ENCODE results near the gene SLC66A1.
A peak's percentile ranks its signal among the peaks of the same experiment; 100 is the strongest.

SLC66A1 gene

DNA sequence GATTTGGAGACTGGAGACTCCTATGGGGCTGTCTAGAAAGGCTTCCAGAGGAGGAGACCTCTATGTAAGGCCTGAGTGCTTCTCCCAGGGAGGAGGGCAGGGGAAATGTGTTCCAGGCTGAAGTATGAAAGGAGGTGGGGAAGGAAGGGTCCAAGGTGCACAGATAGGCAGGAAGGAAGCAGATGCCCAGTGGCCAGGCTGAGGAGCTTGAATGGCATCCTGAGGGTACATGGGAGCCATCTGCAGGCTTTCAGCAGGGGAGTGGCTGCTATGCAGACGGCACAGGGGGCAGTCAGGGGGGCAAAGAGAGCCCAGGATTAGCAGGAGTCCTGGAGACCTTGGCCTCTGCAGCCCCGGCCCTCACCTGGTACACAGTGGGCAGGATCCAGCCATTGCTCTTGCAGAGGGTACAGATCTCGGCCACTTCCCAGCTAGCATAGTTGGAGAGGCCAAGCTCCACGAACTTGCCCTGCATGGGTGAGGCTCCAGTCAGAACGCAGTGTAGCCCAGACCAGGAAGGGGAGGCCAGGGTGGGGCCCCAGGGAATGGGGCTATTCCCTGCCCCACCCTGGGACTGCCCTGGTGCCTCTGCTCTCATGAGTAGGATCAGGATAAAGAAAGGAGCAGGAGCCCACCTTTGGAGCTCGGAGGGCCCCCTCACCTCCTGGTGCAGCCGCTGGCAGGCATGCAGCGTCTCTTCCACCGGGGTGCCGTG is 4.2 kb upstream of the SLC66A1 start:
- Histone ChIP-seq H3K9me3 (ENCODE audit: control insufficient read depth in 1 of 2, low read length in 2 of 2) (no peaks in the 10 kb centered on the region), H3K36me3 (ENCODE audit: control insufficient read depth in 1 of 2, insufficient read depth in 2 of 2, low read length in 2 of 2) (peaks cover 40 to 55% of the 10 kb centered on the region in 2 donors), H3K4me3 (ENCODE audit: low read depth in 1 of 2, low read length in 2 of 2) (no peak overlapping the region), H3K27me3 (ENCODE audit: low read depth, low read length) (no peaks in the 10 kb centered on the region), H3K27ac (ENCODE audit: low read length) (no peak overlapping the region), H3K4me1 (ENCODE audit: control insufficient read depth in 1 of 2, insufficient read depth in 2 of 2, low read length in 2 of 2) (peaks cover 7 to 16% of the 10 kb centered on the region in 2 donors)

GRCh38 chr1:19308509-19308907 is 3.6 kb upstream of the SLC66A1 start:
- Histone ChIP-seq H3K27ac (ENCODE audit: low read length) (no peak overlapping the region), H3K9me3 (ENCODE audit: control insufficient read depth in 1 of 2, low read length in 2 of 2) (no peaks in the 10 kb centered on the region), H3K27me3 (ENCODE audit: low read depth, low read length) (no peaks in the 10 kb centered on the region), H3K4me3 (ENCODE audit: low read depth in 1 of 2, low read length in 2 of 2) (no peak overlapping the region), H3K36me3 (ENCODE audit: control insufficient read depth in 1 of 2, insufficient read depth in 2 of 2, low read length in 2 of 2) (peaks cover 36 to 50% of the 10 kb centered on the region in 2 donors), H3K4me1 (ENCODE audit: control insufficient read depth in 1 of 2, insufficient read depth in 2 of 2, low read length in 2 of 2) (peaks cover 10 to 22% of the 10 kb centered on the region in 2 donors)

GRCh38 chr1:19309123-19309813 is 2.9 kb upstream of the SLC66A1 start:
- H3K36me3 ChIP-seq (ENCODE audit: control insufficient read depth in 1 of 2, insufficient read depth in 2 of 2, low read length in 2 of 2) = peaks cover 30 to 42% of the 10 kb centered on the region in 2 donors
- H3K4me3 ChIP-seq (ENCODE audit: low read depth in 1 of 2, low read length in 2 of 2) = no peak overlapping the region
- no peak overlapping the region for H3K27ac ChIP-seq (ENCODE audit: low read length)

GRCh38 chr1:19310061-19310460 is 2.1 kb upstream of the SLC66A1 start:
- no peak overlapping the region for H3K4me3 ChIP-seq (ENCODE audit: low read depth in 1 of 2, low read length in 2 of 2)
- H3K36me3 ChIP-seq (ENCODE audit: control insufficient read depth in 1 of 2, insufficient read depth in 2 of 2, low read length in 2 of 2) = peaks cover 29 to 34% of the 10 kb centered on the region in 2 donors
- no peaks in the 10 kb centered on the region for H3K9me3 ChIP-seq (ENCODE audit: control insufficient read depth in 1 of 2, low read length in 2 of 2)
- H3K27ac ChIP-seq (ENCODE audit: low read length) = no peak overlapping the region
- no peaks in the 10 kb centered on the region for H3K27me3 ChIP-seq (ENCODE audit: low read depth, low read length)
- peaks cover 11 to 23% of the 10 kb centered on the region in 2 donors for H3K4me1 ChIP-seq (ENCODE audit: control insufficient read depth in 1 of 2, insufficient read depth in 2 of 2, low read length in 2 of 2)

More at GRCh38 chr1:19309123-19309813, 2.9 kb upstream of the SLC66A1 start:
- no peaks in the 10 kb centered on the region for H3K27me3 ChIP-seq (ENCODE audit: low read depth, low read length)
- peaks cover 11 to 23% of the 10 kb centered on the region in 2 donors for H3K4me1 ChIP-seq (ENCODE audit: control insufficient read depth in 1 of 2, insufficient read depth in 2 of 2, low read length in 2 of 2)
- no peaks in the 10 kb centered on the region for H3K9me3 ChIP-seq (ENCODE audit: control insufficient read depth in 1 of 2, low read length in 2 of 2)

DNA sequence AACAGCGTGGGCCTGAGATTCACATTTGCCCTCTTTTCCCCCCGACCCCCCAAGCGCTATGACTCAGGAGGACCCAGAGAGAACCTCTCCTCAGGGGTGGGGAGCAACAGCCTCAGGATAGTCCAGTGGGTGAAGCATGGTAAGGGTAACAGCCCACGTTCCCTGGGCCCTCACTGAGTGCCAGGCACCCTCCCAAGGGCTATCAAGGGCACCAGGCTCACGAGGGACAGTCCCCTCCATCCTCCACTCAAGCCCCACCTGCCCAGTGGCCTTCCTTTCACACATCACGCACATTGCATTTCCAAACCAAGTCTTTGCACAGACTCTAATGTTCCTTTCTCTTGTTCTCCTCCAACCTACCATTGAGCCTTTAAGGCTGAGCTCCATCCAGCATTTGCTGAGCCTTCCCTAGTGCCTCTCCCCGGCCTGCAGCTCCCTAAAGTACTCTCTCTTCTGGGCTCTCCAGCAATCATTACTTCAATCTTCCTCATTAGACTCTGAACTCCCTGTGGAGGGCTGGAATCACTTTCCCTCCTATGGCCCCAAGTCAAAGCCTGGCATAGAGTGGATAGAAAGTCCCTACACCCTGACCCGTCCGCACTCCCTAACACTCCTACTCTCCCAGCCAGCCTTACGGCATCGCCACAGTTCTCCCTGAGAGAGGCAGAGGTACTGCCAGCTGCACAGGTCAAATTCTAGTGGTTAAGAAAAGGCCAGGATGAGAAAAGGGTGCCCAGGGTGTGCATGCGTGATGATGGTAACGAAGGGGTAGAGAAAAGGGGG is 1.2 kb upstream of the SLC66A1 start:
- peaks cover 11 to 27% of the 10 kb centered on the region in 2 donors for H3K4me1 ChIP-seq (ENCODE audit: control insufficient read depth in 1 of 2, insufficient read depth in 2 of 2, low read length in 2 of 2)
- peak overlapping the region; percentile 81 to 89 for H3K4me3 ChIP-seq (ENCODE audit: low read depth in 1 of 2, low read length in 2 of 2)
- no peaks in the 10 kb centered on the region for H3K9me3 ChIP-seq (ENCODE audit: control insufficient read depth in 1 of 2, low read length in 2 of 2)
- H3K27me3 ChIP-seq (ENCODE audit: low read depth, low read length) = no peaks in the 10 kb centered on the region
- H3K27ac ChIP-seq (ENCODE audit: low read length) = peak overlapping the region; percentile 60
- H3K36me3 ChIP-seq (ENCODE audit: control insufficient read depth in 1 of 2, insufficient read depth in 2 of 2, low read length in 2 of 2) = peaks cover 20 to 26% of the 10 kb centered on the region in 2 donors

DNA sequence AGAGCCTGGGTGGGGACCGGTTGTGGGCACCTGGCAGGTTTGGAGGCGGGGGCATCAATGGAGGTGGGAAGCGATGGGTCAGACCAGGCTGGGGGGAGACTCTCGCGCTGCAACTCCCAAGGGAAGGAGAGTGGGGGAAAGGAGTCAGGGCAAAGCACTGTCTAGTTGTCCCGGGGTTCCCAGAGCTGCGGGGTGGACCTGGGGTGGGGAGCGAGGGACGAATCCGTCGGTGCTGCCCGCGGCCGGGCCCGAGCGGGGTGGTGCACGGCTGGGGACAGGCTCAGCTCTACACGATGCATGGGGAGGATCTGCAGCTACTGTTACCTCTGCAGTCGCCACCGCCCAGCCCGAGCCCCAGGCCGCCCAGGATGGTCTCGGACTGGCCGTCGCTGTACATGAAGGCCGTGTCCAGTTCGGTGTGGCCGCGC is 609 bp upstream of the SLC66A1 start:
- Histone ChIP-seq H3K27ac (ENCODE audit: low read length) (peak overlapping the region; percentile 60), H3K4me3 (ENCODE audit: low read depth in 1 of 2, low read length in 2 of 2) (peak overlapping the region; percentile 81 to 89), H3K27me3 (ENCODE audit: low read depth, low read length) (no peaks in the 10 kb centered on the region), H3K4me1 (ENCODE audit: control insufficient read depth in 1 of 2, insufficient read depth in 2 of 2, low read length in 2 of 2) (peaks cover 11 to 32% of the 10 kb centered on the region in 2 donors), H3K36me3 (ENCODE audit: control insufficient read depth in 1 of 2, insufficient read depth in 2 of 2, low read length in 2 of 2) (peaks cover 14 to 20% of the 10 kb centered on the region in 2 donors), H3K9me3 (ENCODE audit: control insufficient read depth in 1 of 2, low read length in 2 of 2) (no peaks in the 10 kb centered on the region)

GRCh38 chr1:19312782-19313635 is 883 bp downstream of the SLC66A1 start:
- H3K4me3 ChIP-seq (ENCODE audit: low read depth in 1 of 2, low read length in 2 of 2) = peak overlapping the region; percentile 71 to 89
- H3K36me3 ChIP-seq (ENCODE audit: control insufficient read depth in 1 of 2, insufficient read depth in 2 of 2, low read length in 2 of 2) = peaks cover 7 to 13% of the 10 kb centered on the region in 2 donors
- H3K27ac ChIP-seq (ENCODE audit: low read length) = peak overlapping the region; percentile 39
- H3K4me1 ChIP-seq (ENCODE audit: control insufficient read depth in 1 of 2, insufficient read depth in 2 of 2, low read length in 2 of 2) = peaks cover 11 to 44% of the 10 kb centered on the region in 2 donors
- no peaks in the 10 kb centered on the region for H3K27me3 ChIP-seq (ENCODE audit: low read depth, low read length)
- no peaks in the 10 kb centered on the region for H3K9me3 ChIP-seq (ENCODE audit: control insufficient read depth in 1 of 2, low read length in 2 of 2)

GRCh38 chr1:19313636-19313959 is 1.5 kb downstream of the SLC66A1 start:
- H3K36me3 ChIP-seq (ENCODE audit: control insufficient read depth in 1 of 2, insufficient read depth in 2 of 2, low read length in 2 of 2) = peaks cover 2 to 10% of the 10 kb centered on the region in 2 donors
- no peak overlapping the region for H3K4me3 ChIP-seq (ENCODE audit: low read depth in 1 of 2, low read length in 2 of 2)
- H3K27ac ChIP-seq (ENCODE audit: low read length) = no peak overlapping the region
- no peaks in the 10 kb centered on the region for H3K9me3 ChIP-seq (ENCODE audit: control insufficient read depth in 1 of 2, low read length in 2 of 2)
- peaks cover 11 to 44% of the 10 kb centered on the region in 2 donors for H3K4me1 ChIP-seq (ENCODE audit: control insufficient read depth in 1 of 2, insufficient read depth in 2 of 2, low read length in 2 of 2)
- H3K27me3 ChIP-seq (ENCODE audit: low read depth, low read length) = no peaks in the 10 kb centered on the region

- Histone ChIP-seq H3K27me3 (ENCODE audit: low read depth, low read length) (no peaks in the 10 kb centered on the region), H3K9me3 (ENCODE audit: control insufficient read depth in 1 of 2, low read length in 2 of 2) (no peaks in the 10 kb centered on the region), H3K36me3 (ENCODE audit: control insufficient read depth in 1 of 2, insufficient read depth in 2 of 2, low read length in 2 of 2) (peaks cover 2 to 10% of the 10 kb centered on the region in 2 donors), H3K4me3 (ENCODE audit: low read depth in 1 of 2, low read length in 2 of 2) (no peak overlapping the region), H3K4me1 (ENCODE audit: control insufficient read depth in 1 of 2, insufficient read depth in 2 of 2, low read length in 2 of 2) (peaks cover 11 to 44% of the 10 kb centered on the region in 2 donors), H3K27ac (ENCODE audit: low read length) (no peak overlapping the region)
Observed at GRCh38 chr1:19313961-19314882, 2.1 kb downstream of the SLC66A1 start.
